IPS-18a (cell line): ENCODE measurements around the gene EDNRA.

Experiments
- H3K27ac ChIP-seq: one replicate; pipeline ENCODE4 v1.5.1; 2013; ENCODE audit warnings: low read length
- H3K27me3 ChIP-seq: one replicate; pipeline ENCODE4 v1.6.1; 2013; ENCODE audit warnings: mild to moderate bottlenecking, low read length; ENCODE audit not compliant: control insufficient read depth, insufficient read depth
- H3K36me3 ChIP-seq: one replicate; pipeline ENCODE4 v1.6.1; 2013; ENCODE audit warnings: low read depth, low read length; ENCODE audit not compliant: control insufficient read depth
- H3K4me1 ChIP-seq: one replicate; pipeline ENCODE4 v1.6.1; 2013; ENCODE audit warnings: low read depth, low read length; ENCODE audit not compliant: control insufficient read depth
- H3K4me3 ChIP-seq: one replicate; pipeline ENCODE4 v1.5.1; 2013; ENCODE audit warnings: low read length
- H3K9ac ChIP-seq: one replicate; pipeline ENCODE4 v1.6.1; 2013; ENCODE audit warnings: mild to moderate bottlenecking, low read length, moderate library complexity
- H3K9me3 ChIP-seq: one replicate; pipeline ENCODE4 v1.6.1; 2013; ENCODE audit warnings: low read depth, low read length; ENCODE audit not compliant: control insufficient read depth

EDNRA gene

DNA sequence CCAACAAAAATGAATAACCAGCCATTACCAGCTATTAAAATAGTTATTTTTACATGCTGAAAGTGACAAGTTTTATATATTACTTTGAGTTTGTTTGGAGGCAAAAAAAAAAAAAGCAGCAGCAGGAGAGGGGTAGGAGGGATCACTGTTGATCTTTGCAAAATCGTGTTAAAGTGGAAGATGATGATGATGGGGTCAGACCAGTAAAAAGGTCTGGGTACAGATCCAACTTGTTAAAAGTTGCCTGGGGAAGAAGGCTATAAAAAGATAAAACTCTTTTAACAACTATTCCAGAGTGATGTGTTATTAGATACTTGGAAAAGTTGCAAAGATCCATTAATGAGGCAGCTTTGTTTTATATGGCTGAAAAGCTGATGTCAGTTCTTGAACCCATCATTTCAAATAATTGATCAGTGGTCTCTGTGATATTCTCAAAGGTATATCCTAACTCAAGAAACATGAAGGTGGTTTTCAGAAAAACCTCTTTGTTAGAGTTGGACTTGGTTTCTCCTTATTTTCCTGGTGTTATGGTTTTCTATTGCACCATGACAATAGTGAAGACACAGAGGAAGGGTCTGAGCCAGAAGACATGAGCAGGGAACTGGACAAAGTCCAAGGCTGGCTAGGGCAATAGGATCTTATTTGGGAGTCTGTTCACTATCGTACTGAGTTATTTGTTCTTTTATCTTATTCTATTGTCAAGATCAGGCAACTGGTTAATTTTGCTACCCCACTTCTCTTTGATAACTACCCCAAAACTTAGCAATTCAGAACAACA lies 44.8 kb downstream of the EDNRA start:
- H3K27ac ChIP-seq, result no peak overlapping the region
- H3K27me3 ChIP-seq, result no peaks in the 10 kb centered on the region
- H3K9me3 ChIP-seq, result no peaks in the 10 kb centered on the region

DNA sequence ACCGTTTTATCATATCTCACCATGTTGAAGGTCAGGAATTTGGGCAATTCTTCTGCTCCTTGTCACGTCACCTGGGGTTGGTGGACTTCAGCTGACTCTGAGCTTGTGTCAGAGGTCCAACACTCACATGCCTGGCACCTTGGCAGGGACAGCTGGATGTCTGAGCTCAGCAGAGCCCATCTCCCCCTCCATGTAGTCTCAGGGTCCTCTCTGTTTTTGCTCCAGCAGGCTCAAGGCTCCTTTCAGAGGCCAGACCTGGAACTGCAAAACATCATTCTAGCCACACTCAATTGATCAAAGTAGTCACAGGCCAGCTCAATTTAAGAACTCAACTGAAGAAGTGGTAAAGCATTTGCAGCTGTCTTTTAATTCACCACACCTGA lies 45.4 kb downstream of the EDNRA start:
- H3K36me3 ChIP-seq, result no peaks in the 10 kb centered on the region
- no peaks in the 10 kb centered on the region for H3K9me3 ChIP-seq
- no peaks in the 10 kb centered on the region for H3K4me1 ChIP-seq
- H3K9ac ChIP-seq, result no peak overlapping the region
- no peaks in the 10 kb centered on the region for H3K27me3 ChIP-seq
- H3K27ac ChIP-seq, result no peak overlapping the region
- H3K4me3 ChIP-seq, result no peak overlapping the region

More for the DNA sequence above, 44.8 kb downstream of the EDNRA start:
- no peaks in the 10 kb centered on the region for H3K36me3 ChIP-seq
- no peaks in the 10 kb centered on the region for H3K4me1 ChIP-seq
- H3K9ac ChIP-seq, result no peak overlapping the region
- no peak overlapping the region for H3K4me3 ChIP-seq

DNA sequence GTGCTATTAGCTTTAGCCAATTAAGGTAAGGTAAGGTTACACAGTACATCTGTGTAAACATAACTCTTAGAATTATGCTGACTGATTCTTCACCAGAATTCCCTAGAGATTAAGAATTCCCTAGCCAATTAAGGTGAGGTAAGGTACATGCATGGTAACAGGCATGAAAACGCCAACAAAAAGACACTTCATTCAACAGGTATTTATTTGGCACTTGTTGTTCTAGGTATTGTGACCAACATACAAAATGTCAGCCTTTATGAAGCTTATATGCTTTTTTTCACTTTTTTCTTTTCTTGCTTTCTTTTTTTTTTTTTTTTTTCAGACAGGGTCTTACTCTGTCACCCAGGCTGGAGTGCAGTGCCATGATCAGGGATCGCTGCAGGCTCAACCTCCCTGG lies 47.2 kb downstream of the EDNRA start:
- Histone ChIP-seq H3K4me3 (no peak overlapping the region), H3K4me1 (no peaks in the 10 kb centered on the region), H3K9ac (no peak overlapping the region), H3K36me3 (no peaks in the 10 kb centered on the region), H3K27ac (no peak overlapping the region), H3K27me3 (no peaks in the 10 kb centered on the region), H3K9me3 (no peaks in the 10 kb centered on the region)

DNA sequence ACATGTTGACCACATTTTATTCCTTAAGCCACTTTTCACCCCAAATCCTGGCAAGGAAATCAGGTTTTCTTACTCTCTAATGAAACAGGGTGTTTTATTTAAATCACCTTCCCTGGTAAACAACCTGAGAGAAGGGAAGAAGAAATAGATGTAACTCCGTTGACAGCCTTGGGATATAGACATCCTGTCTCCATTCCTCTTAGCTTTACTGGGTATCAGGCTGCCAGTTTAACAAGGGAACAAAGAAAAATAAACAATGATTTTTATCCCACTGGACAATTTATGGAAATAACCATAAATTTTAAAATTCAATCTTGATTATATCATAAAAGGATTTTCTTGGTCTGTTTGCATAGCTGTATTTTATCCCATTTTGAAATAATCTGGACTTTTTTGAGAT lies 49.2 kb downstream of the EDNRA start:
- Histone ChIP-seq H3K4me3 (no peak overlapping the region), H3K36me3 (no peaks in the 10 kb centered on the region), H3K4me1 (no peaks in the 10 kb centered on the region), H3K9me3 (no peaks in the 10 kb centered on the region), H3K9ac (no peak overlapping the region), H3K27me3 (no peaks in the 10 kb centered on the region), H3K27ac (no peak overlapping the region)

DNA sequence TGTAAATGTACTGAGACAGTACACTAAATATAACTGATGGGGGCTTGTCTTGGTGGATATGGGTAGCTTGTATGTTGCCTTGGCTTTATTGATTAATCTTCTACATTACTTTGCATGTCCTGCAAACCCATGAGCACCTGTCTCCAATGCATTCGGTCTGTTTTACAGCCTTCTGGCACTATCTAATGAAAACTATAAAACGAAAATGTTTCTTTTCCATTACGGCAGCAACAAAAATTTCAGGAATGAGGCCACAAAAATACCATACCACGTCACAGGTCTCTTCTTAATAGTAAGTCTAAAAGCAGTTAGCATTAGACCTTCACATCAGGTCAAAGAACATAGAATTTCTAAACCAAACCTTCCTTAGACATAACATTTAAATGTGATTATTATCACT lies 49.8 kb downstream of the EDNRA start:
- H3K4me1 ChIP-seq, result no peaks in the 10 kb centered on the region
- H3K9me3 ChIP-seq, result no peaks in the 10 kb centered on the region
- no peaks in the 10 kb centered on the region for H3K27me3 ChIP-seq
- no peaks in the 10 kb centered on the region for H3K36me3 ChIP-seq
- H3K27ac ChIP-seq, result no peak overlapping the region
- no peak overlapping the region for H3K9ac ChIP-seq
- no peak overlapping the region for H3K4me3 ChIP-seq

DNA sequence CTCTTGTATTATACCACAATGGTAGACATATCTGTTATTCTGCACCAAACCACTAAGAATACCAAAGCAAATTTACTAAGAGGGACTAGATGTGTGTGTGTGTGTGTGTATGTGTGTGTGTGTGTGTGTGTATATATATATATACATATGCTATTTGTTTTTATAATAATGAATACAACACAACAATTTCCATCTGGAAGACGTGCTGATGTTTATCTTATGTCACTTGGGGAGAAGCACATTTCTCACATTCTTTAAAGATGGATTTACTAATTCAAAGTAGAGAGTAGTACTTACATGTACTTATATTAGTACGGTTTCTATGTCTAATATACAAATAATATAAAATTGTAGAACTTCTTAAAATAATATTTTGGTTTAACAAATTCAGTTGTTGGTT lies 52.0 kb downstream of the EDNRA start:
- H3K4me3 ChIP-seq, result no peak overlapping the region
- no peaks in the 10 kb centered on the region for H3K4me1 ChIP-seq
- H3K27ac ChIP-seq, result no peak overlapping the region
- H3K9ac ChIP-seq, result no peak overlapping the region
- no peaks in the 10 kb centered on the region for H3K36me3 ChIP-seq
- no peaks in the 10 kb centered on the region for H3K9me3 ChIP-seq
- H3K27me3 ChIP-seq, result no peaks in the 10 kb centered on the region

DNA sequence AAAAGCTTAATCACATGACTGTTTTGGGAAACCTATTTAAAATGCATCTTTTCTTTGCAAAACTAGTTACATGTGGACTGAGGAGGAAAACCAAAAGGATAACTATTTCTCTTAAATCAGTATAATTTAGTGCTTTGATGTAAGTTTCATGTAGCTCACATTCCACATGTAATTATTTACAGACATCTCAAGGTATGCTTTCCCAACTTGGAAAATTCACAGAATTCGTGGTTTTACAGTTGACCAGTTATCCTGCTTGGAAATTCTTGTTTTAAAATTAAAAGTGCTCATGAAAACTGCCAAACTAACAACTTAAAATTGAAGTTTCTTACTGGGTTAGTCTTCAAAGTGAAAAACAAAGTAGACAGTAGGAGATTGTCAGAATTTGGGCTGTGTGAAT lies 52.4 kb downstream of the EDNRA start:
- no peaks in the 10 kb centered on the region for H3K9me3 ChIP-seq
- no peaks in the 10 kb centered on the region for H3K36me3 ChIP-seq
- H3K27me3 ChIP-seq, result no peaks in the 10 kb centered on the region
- H3K9ac ChIP-seq, result no peak overlapping the region
- H3K4me1 ChIP-seq, result no peaks in the 10 kb centered on the region
- H3K27ac ChIP-seq, result no peak overlapping the region
- H3K4me3 ChIP-seq, result no peak overlapping the region

DNA sequence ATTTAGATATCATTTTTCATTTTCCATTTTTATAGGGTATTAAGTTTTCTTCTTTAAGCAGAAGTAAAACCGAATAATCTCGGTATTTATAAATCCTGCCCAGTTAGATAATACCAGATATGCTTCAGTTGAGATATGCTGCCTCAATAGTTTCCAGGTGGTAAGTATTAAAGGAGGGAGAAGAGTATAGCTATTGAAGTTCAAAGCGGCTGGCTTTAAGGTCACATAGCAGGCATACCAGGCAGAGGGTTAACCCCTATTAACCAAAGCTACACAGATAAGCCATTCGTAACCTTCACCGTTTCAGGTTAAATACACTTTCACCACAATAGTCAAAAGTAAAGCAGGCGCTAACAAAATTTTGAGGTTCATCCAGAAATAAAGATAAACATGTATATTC lies 54.2 kb downstream of the EDNRA start:
- H3K36me3 ChIP-seq, result no peaks in the 10 kb centered on the region
- no peaks in the 10 kb centered on the region for H3K9me3 ChIP-seq
- H3K9ac ChIP-seq, result no peak overlapping the region
- no peak overlapping the region for H3K4me3 ChIP-seq
- H3K4me1 ChIP-seq, result no peaks in the 10 kb centered on the region
- no peaks in the 10 kb centered on the region for H3K27me3 ChIP-seq
- H3K27ac ChIP-seq, result no peak overlapping the region

DNA sequence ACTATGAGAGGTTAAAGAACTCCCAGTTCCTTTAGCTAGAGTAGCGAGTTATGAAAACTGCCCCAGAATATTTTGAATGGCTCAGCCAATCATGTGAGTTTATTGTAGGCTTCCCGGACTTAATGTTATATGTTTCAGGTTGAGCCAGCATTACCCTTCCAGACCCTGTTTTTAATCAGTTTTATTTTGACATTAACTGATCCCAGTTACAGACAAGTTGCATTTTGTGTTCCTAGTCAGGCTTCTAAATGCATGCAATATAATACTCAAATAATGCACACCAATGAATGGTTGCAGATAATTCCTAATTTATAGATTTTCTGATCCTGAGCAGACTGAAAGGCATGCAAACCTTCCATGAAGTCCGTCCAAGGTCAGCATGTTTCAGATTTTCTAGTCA lies 57.8 kb downstream of the EDNRA start:
- H3K4me3 ChIP-seq, result no peak overlapping the region
- H3K9ac ChIP-seq, result no peak overlapping the region
- no peaks in the 10 kb centered on the region for H3K27me3 ChIP-seq
- no peak overlapping the region for H3K27ac ChIP-seq
- H3K4me1 ChIP-seq, result no peaks in the 10 kb centered on the region
- no peaks in the 10 kb centered on the region for H3K36me3 ChIP-seq
- no peaks in the 10 kb centered on the region for H3K9me3 ChIP-seq

DNA sequence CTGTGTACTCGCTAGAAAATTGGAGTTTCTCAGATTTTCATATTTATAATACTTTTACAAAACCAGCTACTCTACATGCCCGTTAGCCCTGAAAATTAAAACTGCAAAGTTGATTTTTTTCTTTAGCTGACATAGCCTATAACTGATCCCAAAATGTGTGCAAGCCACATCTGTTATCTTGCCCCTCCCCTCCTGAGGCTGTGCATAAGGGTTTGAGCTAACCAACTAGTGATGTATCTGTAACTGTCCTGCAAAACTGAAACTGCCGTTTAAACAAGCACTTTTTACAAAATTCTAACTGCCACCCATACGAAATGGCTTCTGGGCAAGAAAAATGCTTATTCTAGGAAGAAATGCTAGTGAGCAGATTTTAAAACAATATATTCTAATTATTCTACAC lies 59.1 kb downstream of the EDNRA start:
- Histone ChIP-seq H3K36me3 (no peaks in the 10 kb centered on the region), H3K4me1 (no peaks in the 10 kb centered on the region), H3K9ac (no peak overlapping the region), H3K27ac (no peak overlapping the region), H3K9me3 (no peaks in the 10 kb centered on the region), H3K4me3 (no peak overlapping the region), H3K27me3 (no peaks in the 10 kb centered on the region)

DNA sequence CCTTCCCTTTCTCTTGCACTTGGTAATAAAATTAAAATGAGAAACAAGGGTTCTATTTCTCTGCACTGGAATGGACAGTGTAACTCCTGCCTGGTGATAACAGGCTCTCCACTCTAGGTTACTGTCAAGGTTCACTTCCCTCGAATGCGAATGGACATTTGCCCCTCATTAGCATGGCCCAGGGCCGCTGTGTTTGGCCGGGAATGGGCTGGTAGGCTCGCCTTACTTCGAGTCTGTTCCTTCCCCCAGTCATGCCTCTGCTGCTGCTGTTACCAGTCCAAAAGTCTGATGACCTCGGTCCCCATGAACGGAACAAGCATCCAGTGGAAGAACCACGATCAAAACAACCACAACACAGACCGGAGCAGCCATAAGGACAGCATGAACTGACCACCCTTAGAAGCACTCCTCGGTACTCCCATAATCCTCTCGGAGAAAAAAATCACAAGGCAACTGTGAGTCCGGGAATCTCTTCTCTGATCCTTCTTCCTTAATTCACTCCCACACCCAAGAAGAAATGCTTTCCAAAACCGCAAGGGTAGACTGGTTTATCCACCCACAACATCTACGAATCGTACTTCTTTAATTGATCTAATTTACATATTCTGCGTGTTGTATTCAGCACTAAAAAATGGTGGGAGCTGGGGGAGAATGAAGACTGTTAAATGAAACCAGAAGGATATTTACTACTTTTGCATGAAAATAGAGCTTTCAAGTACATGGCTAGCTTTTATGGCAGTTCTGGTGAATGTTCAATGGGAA lies 61.5 kb downstream of the EDNRA start:
- Histone ChIP-seq H3K9ac (no peak overlapping the region), H3K27ac (no peak overlapping the region), H3K27me3 (no peaks in the 10 kb centered on the region), H3K4me3 (no peak overlapping the region), H3K36me3 (no peaks in the 10 kb centered on the region), H3K4me1 (no peaks in the 10 kb centered on the region), H3K9me3 (no peaks in the 10 kb centered on the region)

DNA sequence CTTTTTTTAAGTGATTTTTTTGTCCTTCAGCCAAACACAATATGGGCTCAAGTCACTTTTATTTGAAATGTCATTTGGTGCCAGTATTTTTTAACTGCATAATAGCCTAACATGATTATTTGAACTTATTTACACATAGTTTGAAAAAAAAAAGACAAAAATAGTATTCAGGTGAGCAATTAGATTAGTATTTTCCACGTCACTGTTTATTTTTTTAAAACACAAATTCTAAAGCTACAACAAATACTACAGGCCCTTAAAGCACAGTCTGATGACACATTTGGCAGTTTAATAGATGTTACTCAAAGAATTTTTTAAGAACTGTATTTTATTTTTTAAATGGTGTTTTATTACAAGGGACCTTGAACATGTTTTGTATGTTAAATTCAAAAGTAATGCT lies 62.1 kb downstream of the EDNRA start:
- Histone ChIP-seq H3K27me3 (no peaks in the 10 kb centered on the region), H3K4me1 (no peaks in the 10 kb centered on the region), H3K27ac (no peak overlapping the region), H3K36me3 (no peaks in the 10 kb centered on the region), H3K9ac (no peak overlapping the region), H3K4me3 (no peak overlapping the region), H3K9me3 (no peaks in the 10 kb centered on the region)
